ENCODE measurements around the gene ZNF784. TPM values are rescaled to one million over a fixed set of nuclear protein-coding genes. Genes with fewer than 3 reads are reported as not detected.

The ZNF784 gene
- total RNA-seq, 1 experiment from 2014 or later, result 3.1 TPM

DNA sequence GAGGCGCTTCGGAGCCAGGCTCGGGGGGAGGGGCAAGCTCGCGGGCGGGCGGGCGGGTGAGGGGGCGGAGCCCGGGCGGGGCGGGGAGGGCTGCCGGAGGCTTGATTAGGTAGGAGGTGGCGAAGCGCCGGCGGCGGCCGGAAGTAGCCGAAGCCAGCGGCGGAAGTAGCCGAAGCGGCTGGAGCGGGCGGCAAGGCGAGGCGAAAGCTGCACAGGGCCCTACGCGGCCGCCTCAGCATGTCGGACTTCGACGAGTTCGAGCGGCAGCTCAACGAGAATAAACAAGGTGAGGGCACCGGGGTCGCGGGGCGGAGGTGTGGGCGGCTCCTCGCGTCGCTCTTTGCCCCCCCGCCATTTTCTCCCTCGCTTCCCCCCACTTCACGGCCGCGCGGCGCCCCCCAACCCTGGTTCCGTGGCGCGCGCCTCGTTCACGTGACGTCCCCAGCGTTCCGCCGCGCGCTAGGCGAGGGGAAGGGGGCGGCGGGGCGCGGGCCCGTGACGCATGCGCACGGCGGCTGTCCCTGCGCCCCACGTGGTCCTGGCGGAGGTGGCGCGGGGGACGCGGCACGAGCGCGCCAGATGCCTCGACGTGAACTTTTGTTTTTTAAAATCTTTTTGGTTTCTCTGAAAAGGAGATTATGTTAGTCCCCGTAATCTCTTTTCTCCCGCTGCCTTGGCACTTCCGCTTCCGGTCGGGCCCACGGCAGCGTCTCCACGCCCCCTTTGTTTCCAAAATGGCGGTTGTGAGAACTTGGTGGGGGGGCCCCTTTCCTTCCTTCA, 30.7 kb upstream of the ZNF784 start, which contains the start of gene U2AF2:
TSS of gene U2AF2 (plus strand) at position 168 of the 780 bp plus-strand sequence. CDS start at position 238, 70 bp downstream.
- ChIA-PET CTCF (interaction anchor here (0.7 to 3.3 kb wide), 12 partner anchors 11 to 436 kb away, joined by 3 to 28 read pairs (median 4); partner anchors contain the start of genes FIZ1, ZNF581, ZNF784 and ZNF865), POLR2A (interaction anchor here (0.6 to 1.6 kb wide), 26 partner anchors 9 to 1466 kb away, joined by 3 to 22 read pairs (median 5); partner anchors contain the start of genes FIZ1, KMT5C, LENG9 and MBOAT7)
- BruUV-seq (replicated peaks), result no TSS peak
- Mint-ChIP-seq H3K36me3 (ENCODE audit: insufficient read depth, unreplicated experiment) (peaks cover 16% of the 10 kb centered on the region), H3K4me1 (ENCODE audit: insufficient read depth, unreplicated experiment) (peaks cover 29% of the 10 kb centered on the region), H3K4me3 (ENCODE audit: unreplicated experiment) (peak within 1 kb of the TSS; percentile 84), H3K27ac (ENCODE audit: low read depth, unreplicated experiment) (peak within 1 kb of the TSS; percentile 98), H3K9me3 (ENCODE audit: unreplicated experiment) (no peaks in the 10 kb centered on the region), H3K27me3 (ENCODE audit: insufficient read depth, unreplicated experiment) (no peaks in the 10 kb centered on the region)
- intact Hi-C loops (cut with micrococcal nuclease), result no loop called here
- peak; percentile 92 for DNase-seq (ENCODE audit: unreplicated experiment)
- TF ChIP-seq, protein P1, sequence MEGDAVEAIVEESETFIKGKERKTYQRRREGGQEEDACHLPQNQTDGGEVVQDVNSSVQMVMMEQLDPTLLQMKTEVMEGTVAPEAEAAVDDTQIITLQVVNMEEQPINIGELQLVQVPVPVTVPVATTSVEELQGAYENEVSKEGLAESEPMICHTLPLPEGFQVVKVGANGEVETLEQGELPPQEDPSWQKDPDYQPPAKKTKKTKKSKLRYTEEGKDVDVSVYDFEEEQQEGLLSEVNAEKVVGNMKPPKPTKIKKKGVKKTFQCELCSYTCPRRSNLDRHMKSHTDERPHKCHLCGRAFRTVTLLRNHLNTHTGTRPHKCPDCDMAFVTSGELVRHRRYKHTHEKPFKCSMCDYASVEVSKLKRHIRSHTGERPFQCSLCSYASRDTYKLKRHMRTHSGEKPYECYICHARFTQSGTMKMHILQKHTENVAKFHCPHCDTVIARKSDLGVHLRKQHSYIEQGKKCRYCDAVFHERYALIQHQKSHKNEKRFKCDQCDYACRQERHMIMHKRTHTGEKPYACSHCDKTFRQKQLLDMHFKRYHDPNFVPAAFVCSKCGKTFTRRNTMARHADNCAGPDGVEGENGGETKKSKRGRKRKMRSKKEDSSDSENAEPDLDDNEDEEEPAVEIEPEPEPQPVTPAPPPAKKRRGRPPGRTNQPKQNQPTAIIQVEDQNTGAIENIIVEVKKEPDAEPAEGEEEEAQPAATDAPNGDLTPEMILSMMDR (IDR thresholded peaks at IDR 0.05; ENCODE audit: unreplicated experiment), result no peak

DNA sequence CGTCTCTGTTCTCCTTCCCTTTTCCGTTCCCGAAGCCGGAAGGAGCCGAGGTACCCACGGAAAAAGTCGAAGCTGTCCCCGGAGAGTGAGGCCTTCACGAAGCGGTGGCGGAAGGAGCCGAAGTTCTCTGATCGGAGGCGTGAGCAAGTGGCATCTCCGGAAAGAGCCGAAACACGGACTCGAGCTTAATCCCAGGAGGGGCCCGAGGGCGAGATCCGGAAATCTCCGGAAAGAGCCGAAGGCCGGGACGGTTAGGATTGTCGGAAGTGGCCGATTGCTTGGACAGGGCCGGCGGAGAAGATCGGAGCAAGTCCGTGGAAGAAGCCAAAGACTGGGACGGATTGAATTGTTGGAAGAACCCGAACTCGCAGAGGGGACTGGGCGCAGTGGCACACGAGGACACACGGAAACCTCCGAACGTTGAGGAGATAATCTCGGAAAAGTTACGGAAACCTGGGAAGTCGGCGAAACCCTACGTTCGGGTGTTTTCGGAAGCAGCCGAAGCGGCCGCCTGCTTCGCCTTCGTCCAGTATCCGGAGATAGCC, 30.0 kb upstream of the ZNF784 start:
- intact Hi-C loops (cut with micrococcal nuclease), result no loop called here
- peak overlapping the region; percentile 98 for H3K27ac Mint-ChIP-seq (ENCODE audit: low read depth, unreplicated experiment)
- peak; percentile 100 for DNase-seq (ENCODE audit: unreplicated experiment)
- POLR2A ChIA-PET, result interaction anchor here (0.6 to 1.6 kb wide), 27 partner anchors 9 to 1465 kb away, joined by 3 to 22 read pairs (median 5); partner anchors contain the start of genes FIZ1, LENG9, MBOAT7 and PPP6R1
- TF ChIP-seq, protein P1 (IDR thresholded peaks at IDR 0.05; ENCODE audit: unreplicated experiment), result no peak
- CTCF ChIA-PET, result interaction anchor here (0.6 to 3.3 kb wide), 15 partner anchors 10 to 1798 kb away, joined by 3 to 28 read pairs (median 4); partner anchors contain the start of genes FIZ1, ZNF581, ZNF784 and ZNF865
- no TSS peak for BruUV-seq (replicated peaks)
- peak overlapping the region; percentile 84 for H3K4me3 Mint-ChIP-seq (ENCODE audit: unreplicated experiment)
- H3K27me3 Mint-ChIP-seq (ENCODE audit: insufficient read depth, unreplicated experiment), result no peaks in the 10 kb centered on the region
- peaks cover 25% of the 10 kb centered on the region for H3K4me1 Mint-ChIP-seq (ENCODE audit: insufficient read depth, unreplicated experiment)
- H3K9me3 Mint-ChIP-seq (ENCODE audit: unreplicated experiment), result no peaks in the 10 kb centered on the region
- H3K36me3 Mint-ChIP-seq (ENCODE audit: insufficient read depth, unreplicated experiment), result peaks cover 16% of the 10 kb centered on the region

DNA sequence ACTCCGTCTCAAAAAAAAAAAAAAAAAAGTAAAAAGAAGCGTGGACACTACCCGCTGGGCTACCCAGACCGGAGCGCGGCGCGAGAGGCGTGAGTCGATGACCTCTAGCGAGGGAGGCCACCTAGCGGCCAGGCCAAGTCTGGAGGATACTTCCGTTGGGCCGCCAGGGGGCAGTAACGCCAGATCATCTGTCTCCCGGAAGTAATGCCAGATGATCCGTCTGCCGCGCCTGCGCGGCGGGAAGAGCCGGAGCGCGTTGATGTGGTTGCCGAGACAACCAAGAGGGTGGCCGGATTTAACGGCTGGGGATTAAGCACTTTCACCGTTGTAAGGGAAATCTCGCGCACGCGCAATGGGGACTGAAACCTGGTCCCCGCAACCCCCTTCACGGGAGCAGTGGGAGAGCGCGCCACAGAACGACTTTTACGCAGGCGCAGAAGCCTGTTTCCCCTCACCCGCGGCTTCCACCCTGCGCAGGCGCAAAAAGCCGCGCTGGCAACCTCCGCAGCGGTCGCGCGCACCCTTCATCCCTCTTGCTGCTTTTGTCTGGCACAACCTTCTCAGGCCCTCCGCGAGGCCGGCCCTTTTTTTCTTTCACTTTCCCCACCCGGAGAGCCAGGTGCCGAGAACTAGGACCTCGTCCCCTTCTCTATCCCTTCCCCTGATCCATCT, 29.4 kb upstream of the ZNF784 start:
- Mint-ChIP-seq H3K4me1 (ENCODE audit: insufficient read depth, unreplicated experiment) (peaks cover 22% of the 10 kb centered on the region), H3K36me3 (ENCODE audit: insufficient read depth, unreplicated experiment) (peaks cover 16% of the 10 kb centered on the region), H3K4me3 (ENCODE audit: unreplicated experiment) (peak overlapping the region; percentile 84), H3K27me3 (ENCODE audit: insufficient read depth, unreplicated experiment) (no peaks in the 10 kb centered on the region), H3K9me3 (ENCODE audit: unreplicated experiment) (no peaks in the 10 kb centered on the region), H3K27ac (ENCODE audit: low read depth, unreplicated experiment) (peak overlapping the region; percentile 98)
- POLR2A ChIA-PET, result interaction anchor here (0.6 to 1.6 kb wide), 25 partner anchors 8 to 1465 kb away, joined by 3 to 22 read pairs (median 6); partner anchors contain the start of genes FIZ1, LENG9, MBOAT7 and PPP6R1
- TF ChIP-seq, protein P1 (IDR thresholded peaks at IDR 0.05; ENCODE audit: unreplicated experiment), result peak; percentile 99
- BruUV-seq (replicated peaks), result TSS peak; percentile 66
- intact Hi-C loops (cut with micrococcal nuclease), result loop anchor here (1.0 kb wide), 1 partner anchor 10 kb away; the partner anchor contains the start of gene ZNF581
- DNase-seq (ENCODE audit: unreplicated experiment), result peak; percentile 98
- CTCF ChIA-PET, result interaction anchor here (0.6 to 3.3 kb wide), 25 partner anchors 9 to 1797 kb away, joined by 3 to 28 read pairs (median 4); partner anchors contain the start of genes CDC42EP5, FIZ1, ZNF581 and ZNF784
